ENCODE measurements around the gene RIOK3.
"Not testable (repeated sequence)": the region's sequence is repeated elsewhere in the genome, so short reads cannot be mapped to it uniquely, and the experiment has no call there.

Gene RIOK3

GRCh38 chr18:23452728-23453679, at the start of gene RIOK3:
TSS of gene RIOK3 (plus strand) at chr18:23453287. CDS start at chr18:23453440, 153 bp downstream.
- peak; percentile 97 for DNase-seq

- DNase-seq, result no peak
Measured at GRCh38 chr18:23403310-23403709, 49.8 kb upstream of the RIOK3 start.

- DNase-seq, result no peak
Measured at GRCh38 chr18:23405636-23406035, 47.5 kb upstream of the RIOK3 start.

GRCh38 chr18:23406271-23406787, 46.8 kb upstream of the RIOK3 start:
- DNase-seq, result no peak

- no peak for DNase-seq
Measured at GRCh38 chr18:23412351-23412964, 40.6 kb upstream of the RIOK3 start.

GRCh38 chr18:23415515-23415914, 37.6 kb upstream of the RIOK3 start:
- DNase-seq, result peak; percentile 8

GRCh38 chr18:23416298-23416697, 36.8 kb upstream of the RIOK3 start:
- DNase-seq, result no peak

- DNase-seq, result no peak
Measured at GRCh38 chr18:23421277-23421676, 31.8 kb upstream of the RIOK3 start.

GRCh38 chr18:23422751-23423418, 30.2 kb upstream of the RIOK3 start:
- peak; percentile 85 for DNase-seq

GRCh38 chr18:23424616-23425015, 28.5 kb upstream of the RIOK3 start:
- DNase-seq, result no peak

- DNase-seq, result no peak
Measured at GRCh38 chr18:23428821-23429220, 24.3 kb upstream of the RIOK3 start.

GRCh38 chr18:23429538-23429937, 23.5 kb upstream of the RIOK3 start:
- DNase-seq, result not testable (repeated sequence)

GRCh38 chr18:23433360-23433759, 19.7 kb upstream of the RIOK3 start:
- peak; percentile 63 for DNase-seq

- peak; percentile 79 for DNase-seq
Measured at GRCh38 chr18:23437357-23438045, 15.6 kb upstream of the RIOK3 start.

GRCh38 chr18:23438046-23438377, 15.1 kb upstream of the RIOK3 start:
- DNase-seq, result no peak

GRCh38 chr18:23438608-23439366, 14.3 kb upstream of the RIOK3 start:
- DNase-seq, result no peak

GRCh38 chr18:23440131-23440530, 13.0 kb upstream of the RIOK3 start:
- no peak for DNase-seq

GRCh38 chr18:23442958-23443357, 10.1 kb upstream of the RIOK3 start:
- DNase-seq, result no peak

- no peak for DNase-seq
Measured at GRCh38 chr18:23448291-23448690, 4.8 kb upstream of the RIOK3 start.

GRCh38 chr18:23450022-23450421, 3.1 kb upstream of the RIOK3 start:
- peak; percentile 19 for DNase-seq

GRCh38 chr18:23451011-23451410, 2.1 kb upstream of the RIOK3 start:
- DNase-seq, result no peak

- no peak for DNase-seq
Measured at GRCh38 chr18:23451491-23451890, 1.6 kb upstream of the RIOK3 start.

Measured in hematopoietic multipotent progenitor cell treated with erythropoietin and hydrocortisone succinate and interleukin-3 and kit ligand, for 8 days (in vitro differentiated cells).